Right atrium auricular region (tissue), 2 donors: ENCODE data around the gene SFXN2. TPM values are rescaled to one million over a fixed set of nuclear protein-coding genes. Genes with fewer than 3 reads are reported as not detected.

Experiments
- DNase-seq: peaks from one replicate; pipeline ENCODE4 v3.0.0-alpha.2; 2019; ENCODE audit warnings: low spot score
- H3K27ac ChIP-seq, 2 donors: fragments of 200-600 bp; sonication (generic); 1 replicate in 1 of 2; 2 replicates in 1 of 2; pipeline ENCODE4 v1.5.1; 2016 to 2019
- H3K27me3 ChIP-seq, 2 donors: fragments of 200-600 bp; sonication (generic); one replicate each; pipeline versions ENCODE4 v1.5.1 to v1.6.0; 2017 to 2019
- H3K36me3 ChIP-seq: fragments of 200-600 bp; sonication (generic); one replicate; pipeline ENCODE4 v1.5.1; 2016
- H3K4me1 ChIP-seq, 2 donors: fragments of 200-600 bp; sonication (generic); one replicate each; pipeline versions ENCODE4 v1.5.1 to v1.6.0; 2017 to 2019
- H3K4me3 ChIP-seq, 2 donors: fragments of 200-600 bp; sonication (generic); 1 replicate in 1 of 2; 2 replicates in 1 of 2; pipeline ENCODE4 v1.5.1; 2017 to 2019; ENCODE audit warnings: mild to moderate bottlenecking in 1 of 2, moderate library complexity in 1 of 2
- H3K9me3 ChIP-seq, 2 donors: fragments of 200-600 bp; sonication (generic); one replicate each; pipeline ENCODE4 v1.5.1; 2019
- CTCF ChIP-seq, 2 donors: fragments of 200-600 bp; sonication (generic); IDR thresholded peaks; one replicate each; pipeline ENCODE4 v1.5.1; 2019; ENCODE audit warnings: antibody characterized with exemption in 2 of 2
- total RNA-seq, 2 donors: library from RNA; depleted of rRNA; stranded (reverse); fragments of >200 nt; gene quantifications; one replicate each; pipeline ENCODE4 v1.1.0, GENCODE V29; 2016

Gene SFXN2
- total RNA-seq, 2 donors from 2014 or later = 0.59 to 2.7 TPM

GRCh38 chr10:102720775-102721301 is 6.4 kb downstream of the SFXN2 start:
- Histone ChIP-seq H3K27ac (no peak overlapping the region), H3K27me3 (no peaks in the 10 kb centered on the region), H3K36me3 (no peaks in the 10 kb centered on the region), H3K4me1 (peaks cover 0 to 11% of the 10 kb centered on the region in 2 donors), H3K9me3 (no peaks in the 10 kb centered on the region), H3K4me3 (no peak overlapping the region)
- no peak for TF ChIP-seq CTCF (IDR thresholded peaks at IDR 0.05)
- no peak for DNase-seq

- Histone ChIP-seq H3K9me3 (no peaks in the 10 kb centered on the region), H3K4me3 (no peak overlapping the region), H3K27me3 (no peaks in the 10 kb centered on the region), H3K27ac (no peak overlapping the region), H3K4me1 (peaks cover 0 to 11% of the 10 kb centered on the region in 2 donors), H3K36me3 (no peaks in the 10 kb centered on the region)
- no peak for DNase-seq
- TF ChIP-seq CTCF (IDR thresholded peaks at IDR 0.05) = no peak
These were observed 7.5 kb downstream of the SFXN2 start for GRCh38 chr10:102721954-102722353.

- TF ChIP-seq CTCF (IDR thresholded peaks at IDR 0.05) = no peak
- Histone ChIP-seq H3K27me3 (no peaks in the 10 kb centered on the region), H3K27ac (no peak overlapping the region), H3K4me3 (no peak overlapping the region), H3K9me3 (no peaks in the 10 kb centered on the region), H3K4me1 (peaks cover 0 to under 1% of the 10 kb centered on the region in 2 donors), H3K36me3 (no peaks in the 10 kb centered on the region)
- DNase-seq = no peak
These were observed 9.6 kb downstream of the SFXN2 start for GRCh38 chr10:102723989-102724388.

- Histone ChIP-seq H3K27me3 (no peaks in the 10 kb centered on the region), H3K4me3 (no peak overlapping the region), H3K27ac (no peak overlapping the region), H3K36me3 (no peaks in the 10 kb centered on the region), H3K4me1 (peaks cover 0 to 8% of the 10 kb centered on the region in 2 donors), H3K9me3 (no peaks in the 10 kb centered on the region)
- no peak for TF ChIP-seq CTCF (IDR thresholded peaks at IDR 0.05)
- DNase-seq = no peak
These were observed 11.8 kb downstream of the SFXN2 start for GRCh38 chr10:102726274-102726673.

- Histone ChIP-seq H3K36me3 (no peaks in the 10 kb centered on the region), H3K9me3 (no peaks in the 10 kb centered on the region), H3K4me1 (peaks cover 0 to 8% of the 10 kb centered on the region in 2 donors), H3K4me3 (no peak overlapping the region), H3K27ac (no peak overlapping the region), H3K27me3 (no peaks in the 10 kb centered on the region)
- no peak for DNase-seq
- TF ChIP-seq CTCF (IDR thresholded peaks at IDR 0.05) = no peak
These were observed 12.8 kb downstream of the SFXN2 start for GRCh38 chr10:102727037-102727818.
